ENCODE measurements around the gene SNX10.

The SNX10 gene

DNA sequence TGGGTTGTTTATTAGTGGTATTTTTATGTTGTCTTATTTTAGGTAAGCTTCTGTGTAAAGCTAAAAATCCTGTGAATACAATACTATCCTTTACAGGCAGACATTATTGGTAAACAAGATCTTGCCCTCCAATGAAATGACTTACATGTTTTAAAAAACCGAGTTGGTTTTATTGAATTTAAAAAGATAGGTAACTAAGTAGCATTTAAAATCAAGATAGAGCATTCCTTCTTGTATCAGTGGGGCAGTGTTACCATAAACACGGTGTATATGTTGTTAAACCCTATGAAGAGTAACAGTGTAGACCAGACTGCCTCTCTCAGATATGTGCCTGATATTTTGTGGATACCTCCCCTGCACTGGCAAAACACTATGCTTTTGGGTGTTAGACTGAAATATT, 81.0 kb downstream of the SNX10 start:
- DNase-seq = no peak

GRCh38 chr7:26374647-26375373, 83.1 kb downstream of the SNX10 start:
- DNase-seq = no peak

DNA sequence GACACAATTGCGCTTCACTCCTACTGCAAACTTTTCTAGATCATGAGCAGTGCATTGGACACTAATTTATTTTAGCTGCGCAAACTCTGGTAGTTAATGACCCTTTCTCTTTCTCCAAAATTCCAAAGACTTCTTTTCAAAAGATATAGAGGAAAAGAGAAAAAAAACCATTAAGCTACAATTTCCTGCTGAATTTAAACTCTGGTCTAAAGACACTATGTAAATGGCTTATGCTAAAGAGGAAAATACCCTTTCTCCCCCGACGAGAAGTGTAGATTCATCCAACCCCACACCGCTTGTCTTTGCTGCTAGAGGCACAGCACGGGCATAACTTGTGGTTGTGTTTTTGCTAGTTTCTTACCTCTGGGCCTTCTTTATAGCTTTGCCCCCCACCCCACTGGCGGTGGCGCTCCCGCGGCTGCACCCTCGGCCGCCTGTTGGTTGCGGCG, 84.1 kb downstream of the SNX10 start:
- no peak for DNase-seq

DNA sequence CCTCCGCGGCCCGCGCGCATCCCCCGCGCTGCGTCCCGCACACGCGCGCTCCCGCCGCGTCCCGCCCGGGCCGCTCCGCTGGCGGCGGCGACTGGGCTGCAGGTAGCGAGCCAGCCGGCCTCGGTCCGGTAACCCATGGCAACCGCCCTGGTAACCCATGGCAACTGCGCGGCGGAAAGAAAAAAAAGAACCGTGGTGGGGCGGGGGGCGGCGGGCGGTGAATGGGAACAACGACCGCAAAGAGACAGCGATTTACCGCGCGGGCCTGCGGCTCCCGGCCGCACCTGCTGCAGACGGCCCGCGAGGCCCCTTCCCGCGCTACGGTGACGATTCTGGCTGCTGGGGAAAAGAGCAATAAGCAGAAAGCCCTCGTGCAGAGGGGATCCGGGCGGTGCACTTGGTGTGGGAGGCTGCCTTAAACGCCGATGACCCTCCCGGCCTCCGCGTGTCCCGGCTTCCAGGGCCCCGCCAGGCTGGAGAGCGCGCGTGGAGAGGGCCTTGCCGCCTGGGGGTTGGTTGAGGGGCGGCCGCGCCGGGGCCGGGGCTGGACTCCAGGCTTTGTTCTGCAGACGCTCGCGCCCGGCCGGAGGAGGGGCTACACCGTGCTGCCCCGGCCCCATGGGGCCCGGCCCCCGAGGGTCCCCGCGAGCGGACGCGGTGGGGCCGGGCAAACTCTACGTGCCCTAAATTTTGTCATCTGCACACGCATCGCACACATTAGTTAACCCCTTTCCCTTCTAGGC, 84.7 kb downstream of the SNX10 start:
- peak; percentile 86 for DNase-seq

- no peak for DNase-seq
Observed at GRCh38 chr7:26378016-26378415, 86.4 kb downstream of the SNX10 start.

DNA sequence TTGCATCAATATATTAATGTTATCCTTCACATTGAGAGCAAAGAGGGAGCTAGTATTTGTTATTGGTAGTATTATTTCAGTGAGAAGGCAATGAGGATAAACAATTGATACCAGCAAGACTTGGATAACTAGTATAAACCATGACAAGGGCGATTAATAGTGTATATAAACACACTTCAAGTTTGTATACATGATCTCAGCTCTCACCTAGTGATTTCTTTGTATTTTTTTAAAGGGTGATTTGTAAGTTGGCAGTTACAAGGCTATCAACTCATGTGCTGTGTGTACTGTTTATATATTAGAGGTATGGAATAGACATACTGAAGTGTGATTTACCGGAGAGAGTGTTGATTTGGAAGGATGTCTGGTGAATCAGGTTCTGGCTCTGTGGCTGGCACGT, 88.0 kb downstream of the SNX10 start:
- no peak for DNase-seq

- DNase-seq = no peak
Observed at GRCh38 chr7:26381476-26382353, 90.1 kb downstream of the SNX10 start.

- DNase-seq = no peak
Observed at GRCh38 chr7:26385240-26385639, 93.6 kb downstream of the SNX10 start.

GRCh38 chr7:26387731-26388130, 96.1 kb downstream of the SNX10 start:
- DNase-seq = no peak

DNA sequence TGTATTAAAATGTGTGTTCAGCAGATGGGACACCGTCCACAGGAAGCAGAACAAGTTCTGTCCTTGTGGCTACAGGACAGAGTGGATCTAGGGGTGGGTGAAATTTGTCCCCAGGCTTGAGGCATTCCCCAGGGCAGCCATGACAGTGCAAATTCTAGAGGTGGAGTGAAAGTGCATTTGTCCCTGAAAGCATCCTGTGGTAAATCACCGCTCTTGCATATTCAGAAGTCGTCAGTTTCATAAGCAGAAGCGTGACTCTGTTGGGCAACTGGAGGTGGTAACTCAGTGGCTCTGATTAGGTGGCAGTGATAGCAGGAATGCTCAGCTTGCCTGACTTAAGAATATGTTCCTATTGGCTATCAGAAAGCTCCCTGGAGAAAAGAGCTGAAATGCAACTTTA, 96.6 kb downstream of the SNX10 start:
- DNase-seq = no peak

- DNase-seq = no peak
Observed at GRCh38 chr7:26390016-26390415, 98.4 kb downstream of the SNX10 start.

GRCh38 chr7:26393818-26394217, 102.2 kb downstream of the SNX10 start:
- no peak for DNase-seq

DNA sequence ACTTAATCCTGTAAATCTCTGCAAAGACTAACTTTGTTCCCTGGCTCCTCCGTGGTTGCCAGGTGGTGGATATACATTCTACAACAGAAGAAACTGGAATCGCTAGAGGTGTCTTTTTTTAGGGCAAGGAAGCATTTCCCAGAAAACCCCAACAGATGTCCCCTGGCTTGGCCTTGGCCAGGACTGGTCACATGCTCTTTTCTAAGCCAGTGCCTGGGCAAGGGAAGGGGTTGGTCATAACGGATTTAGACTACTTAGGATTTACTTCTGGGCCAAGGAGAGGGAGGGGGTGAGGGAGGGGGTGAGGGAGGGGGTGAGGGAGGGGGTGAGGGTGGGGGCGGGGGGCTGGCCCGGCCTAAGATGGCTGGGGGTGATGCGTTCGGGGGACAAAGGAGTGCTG, 105.7 kb downstream of the SNX10 start:
- no peak for DNase-seq

- no peak for DNase-seq
Observed at GRCh38 chr7:26397796-26398426, 106.2 kb downstream of the SNX10 start.

GRCh38 chr7:26398427-26398755, 106.7 kb downstream of the SNX10 start:
- peak; percentile 47 for DNase-seq

DNA sequence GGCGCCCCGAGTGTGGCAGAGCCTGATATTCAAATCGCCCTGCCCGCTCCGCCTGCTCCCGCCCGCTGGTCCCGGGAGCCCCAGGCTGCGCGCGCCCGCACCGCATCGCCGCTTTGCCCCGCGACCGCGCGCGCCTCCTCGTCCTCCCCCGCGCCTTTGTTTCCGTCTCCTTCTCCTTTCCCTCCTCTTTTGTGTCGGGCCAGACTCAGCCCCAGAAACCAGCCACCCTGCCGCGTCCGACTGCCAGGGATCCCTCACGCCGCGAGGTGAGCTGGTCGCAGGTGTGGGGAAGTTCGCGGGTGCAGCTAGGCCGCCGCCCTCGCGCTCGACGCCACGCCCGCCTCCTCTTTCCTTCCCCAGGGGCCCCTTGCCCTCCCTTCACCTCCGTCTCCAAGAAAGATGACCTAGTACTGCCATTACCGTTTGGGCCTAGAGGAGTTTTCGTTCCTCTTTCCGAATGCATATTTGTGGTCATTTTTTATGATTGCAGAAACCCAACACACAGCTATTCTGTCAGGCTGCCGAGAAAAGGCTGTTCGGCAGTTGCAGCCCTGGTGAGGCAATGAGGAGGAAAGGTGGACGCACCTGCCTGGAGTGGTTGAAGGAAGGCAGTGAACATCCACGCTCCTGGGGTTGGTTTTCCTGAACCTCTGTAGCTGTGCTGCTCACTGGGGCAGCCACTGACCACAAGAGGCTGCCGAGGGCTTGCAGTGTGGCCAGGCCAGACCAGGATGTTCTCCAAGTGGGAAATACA, 107.3 kb downstream of the SNX10 start:
- peak; percentile 54 for DNase-seq

- DNase-seq = no peak
Observed at GRCh38 chr7:26399736-26400135, 108.1 kb downstream of the SNX10 start.

DNA sequence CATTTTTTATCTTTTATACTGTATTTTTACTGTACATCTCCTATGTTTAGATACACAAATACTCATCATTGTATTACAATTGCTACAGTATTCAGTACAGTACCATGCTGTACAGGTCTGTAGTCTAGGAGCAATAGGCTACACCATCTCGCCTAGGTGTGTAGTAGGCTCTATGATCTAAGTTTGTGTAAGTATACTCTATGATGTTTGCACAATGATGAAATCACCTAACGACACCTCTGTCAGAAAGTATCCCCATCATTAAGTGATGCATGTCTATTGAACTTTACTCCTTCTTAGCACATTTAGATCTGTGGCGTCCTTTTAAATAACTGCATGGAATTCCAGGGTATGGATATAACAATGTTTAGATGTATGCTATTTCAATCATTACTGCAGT, 112.0 kb downstream of the SNX10 start:
- no peak for DNase-seq

GRCh38 chr7:26404189-26404996, 112.7 kb downstream of the SNX10 start:
- DNase-seq = no peak

DNA sequence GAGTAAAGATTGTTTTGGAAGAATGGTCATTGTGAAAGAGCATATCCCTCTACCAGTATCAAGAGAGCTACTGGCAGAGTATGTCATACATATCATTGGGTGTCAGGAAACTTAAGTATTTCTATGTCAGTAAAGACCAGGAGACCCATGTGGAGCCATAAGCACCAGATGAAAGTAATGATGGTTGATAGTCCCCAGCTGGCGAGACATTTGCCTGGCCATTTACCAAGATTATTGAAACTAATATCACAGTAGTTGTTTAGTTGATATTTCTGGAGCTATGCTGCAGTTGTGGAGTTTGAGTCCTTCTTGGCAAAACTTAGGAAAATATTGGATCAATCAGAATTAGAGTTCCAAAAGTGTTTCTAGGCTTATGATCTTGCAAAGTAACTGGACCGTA, 114.8 kb downstream of the SNX10 start:
- no peak for DNase-seq

Measured in COR-L47 (cell line).